Cerebellar cortex (tissue), 1 donor: ENCODE data around the gene GLIPR1.
A peak's percentile ranks its signal among the peaks of the same experiment; 100 is the strongest.
"Not testable (repeated sequence)": the region's sequence is repeated elsewhere in the genome, so short reads cannot be mapped to it uniquely, and the experiment has no call there.

Experiments used
- DNase-seq: peaks from one replicate; pipeline ENCODE4 v3.0.0-alpha.2; 2015; ENCODE audit warnings: low spot score

GLIPR1 gene

GRCh38 chr12:75522124-75522523 is 41.6 kb downstream of the GLIPR1 start:
- DNase-seq, result not testable (repeated sequence)

- DNase-seq, result no peak
These were observed 44.7 kb downstream of the GLIPR1 start for GRCh38 chr12:75525263-75525662.

GRCh38 chr12:75526655-75527511 is 46.3 kb downstream of the GLIPR1 start:
- DNase-seq, result peak; percentile 64

- no peak for DNase-seq
These were observed 47.7 kb downstream of the GLIPR1 start for GRCh38 chr12:75528272-75528671.

GRCh38 chr12:75528692-75529091 is 48.1 kb downstream of the GLIPR1 start:
- no peak for DNase-seq

GRCh38 chr12:75529316-75529715 is 48.8 kb downstream of the GLIPR1 start:
- no peak for DNase-seq

GRCh38 chr12:75529826-75530225 is 49.3 kb downstream of the GLIPR1 start:
- no peak for DNase-seq

GRCh38 chr12:75533239-75533638 is 52.7 kb downstream of the GLIPR1 start:
- no peak for DNase-seq

GRCh38 chr12:75539889-75540288 is 59.3 kb downstream of the GLIPR1 start:
- no peak for DNase-seq

GRCh38 chr12:75542942-75543341 is 62.4 kb downstream of the GLIPR1 start:
- DNase-seq, result no peak

GRCh38 chr12:75543529-75543928 is 63.0 kb downstream of the GLIPR1 start:
- no peak for DNase-seq

GRCh38 chr12:75545636-75546035 is 65.1 kb downstream of the GLIPR1 start:
- DNase-seq, result no peak

GRCh38 chr12:75548879-75549278 is 68.3 kb downstream of the GLIPR1 start:
- DNase-seq, result no peak

- DNase-seq, result no peak
These were observed 69.4 kb downstream of the GLIPR1 start for GRCh38 chr12:75549989-75550388.

- DNase-seq, result no peak
These were observed 70.1 kb downstream of the GLIPR1 start for GRCh38 chr12:75550401-75551240.

- no peak for DNase-seq
These were observed 70.9 kb downstream of the GLIPR1 start for GRCh38 chr12:75551477-75551876.

- no peak for DNase-seq
These were observed 72.8 kb downstream of the GLIPR1 start for GRCh38 chr12:75553398-75553797.
